Activated CD4-positive, alpha-beta T cell treated with anti-CD3 and anti-CD28 coated beads, Interleukin-2, amount 50 U/mL, for 1 hour (primary cell): ENCODE measurements around the gene PERP.
A peak's percentile ranks its signal among the peaks of the same experiment; 100 is the strongest.
"Not testable (repeated sequence)": the region's sequence is repeated elsewhere in the genome, so short reads cannot be mapped to it uniquely, and the experiment has no call there.

Experiments used
- DNase-seq: peaks from one replicate; pipeline ENCODE4 v3.0.0-alpha.2; 2020

PERP gene

DNA sequence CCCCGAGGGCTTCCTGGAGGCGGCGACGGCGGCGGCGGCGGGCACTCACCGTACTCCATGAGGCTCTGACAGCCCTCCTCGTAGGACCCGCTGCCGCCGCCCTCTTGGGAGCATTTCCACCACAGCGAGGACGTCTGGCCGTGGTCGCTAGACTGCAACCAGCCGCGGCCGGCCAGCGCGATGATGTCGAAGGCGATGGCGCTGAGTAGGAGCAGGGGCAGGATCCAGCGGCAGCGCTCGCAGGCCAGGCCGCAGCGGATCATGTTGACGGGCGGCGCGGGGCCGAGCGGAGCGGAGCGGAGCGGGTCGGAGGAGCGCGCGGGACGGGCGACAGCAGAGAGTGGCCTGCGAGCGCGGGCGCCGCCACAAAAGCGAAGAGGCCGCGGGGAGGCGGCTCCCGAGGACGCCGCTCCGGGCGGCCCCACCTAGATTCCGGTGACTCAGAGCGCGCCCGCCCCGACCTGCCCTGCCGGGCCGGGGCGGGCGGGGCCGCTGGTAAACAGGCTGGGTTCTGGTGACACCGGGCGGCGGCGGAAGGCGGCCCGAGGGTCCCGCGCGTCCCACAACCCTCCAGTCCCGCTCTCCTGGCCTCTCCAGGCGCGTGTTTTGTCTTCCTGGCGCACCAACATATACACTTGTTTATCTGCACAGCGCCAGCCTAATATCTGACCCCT lies at the start of gene PERP:
TSS of gene PERP (minus strand) at position 342 of the 674 bp plus-strand sequence. CDS start at position 263, 79 bp downstream.
- DNase-seq, result peak; percentile 76

- no peak for DNase-seq
Observed at GRCh38 chr6:138155443-138155842, 48.2 kb upstream of the PERP start.

GRCh38 chr6:138146544-138146943 lies 39.3 kb upstream of the PERP start:
- no peak for DNase-seq

GRCh38 chr6:138145402-138145801 lies 38.2 kb upstream of the PERP start:
- DNase-seq, result no peak

GRCh38 chr6:138142806-138143205 lies 35.6 kb upstream of the PERP start:
- DNase-seq, result no peak

DNA sequence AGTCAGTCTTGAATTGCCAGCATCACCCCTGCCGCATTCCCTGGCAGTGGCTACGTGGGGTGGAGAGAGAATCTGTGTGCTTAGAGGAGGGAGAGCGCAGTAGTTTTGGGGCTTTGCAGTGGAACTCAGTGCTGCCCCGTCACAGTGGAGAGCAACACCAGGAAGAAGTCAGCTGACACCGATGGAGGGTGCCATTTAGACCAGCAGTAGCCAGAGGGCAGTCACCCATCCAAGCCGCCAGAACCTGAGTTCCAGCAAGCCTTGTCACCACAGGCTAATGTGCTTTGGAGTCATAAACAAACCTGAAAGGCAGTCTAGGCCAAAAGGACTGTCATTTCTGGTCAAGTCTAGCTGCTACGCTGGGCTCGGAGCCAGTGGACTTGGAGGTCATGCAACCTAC lies 22.0 kb upstream of the PERP start:
- no peak for DNase-seq

DNA sequence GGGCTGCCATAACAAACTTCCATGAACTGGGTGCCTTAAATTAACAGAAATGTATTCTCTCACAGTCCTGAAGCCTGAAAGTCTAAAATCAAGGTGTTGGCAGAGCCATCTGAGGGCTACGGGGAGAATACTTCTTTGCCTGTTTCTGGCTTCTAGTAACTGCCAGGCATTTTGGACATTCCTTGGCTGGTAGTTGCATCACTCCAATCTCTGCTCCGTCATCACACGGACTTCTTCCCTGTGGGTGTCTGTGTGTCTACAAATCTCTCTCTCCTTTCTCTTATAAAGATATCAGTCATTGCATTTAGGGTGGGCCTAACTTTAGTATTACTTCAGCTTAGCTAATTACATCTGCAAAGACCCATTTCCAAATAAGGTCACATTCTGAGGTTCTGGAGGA lies 20.9 kb upstream of the PERP start:
- no peak for DNase-seq

- DNase-seq, result no peak
Observed at GRCh38 chr6:138124096-138124495, 16.9 kb upstream of the PERP start.

DNA sequence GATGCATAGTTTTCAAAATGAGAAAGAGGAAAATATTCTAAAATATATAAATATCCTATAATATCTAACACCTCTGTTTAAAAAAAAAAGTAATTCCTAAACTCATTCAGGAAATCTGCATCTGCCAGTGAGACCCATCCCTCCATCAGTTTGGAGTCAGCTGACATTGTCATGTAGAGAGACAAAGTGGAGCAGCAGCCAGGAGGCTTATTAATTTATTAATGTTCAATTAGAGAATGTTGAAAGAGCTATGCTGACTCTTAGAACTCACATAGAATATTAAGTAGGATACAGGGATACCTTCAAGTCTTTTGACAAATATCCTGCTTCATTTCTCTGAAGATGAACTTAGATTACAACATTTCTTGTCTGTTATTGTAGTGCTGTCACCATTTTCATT lies 12.8 kb upstream of the PERP start:
- DNase-seq, result no peak

GRCh38 chr6:138119229-138119628 lies 12.0 kb upstream of the PERP start:
- DNase-seq, result not testable (repeated sequence)

DNA sequence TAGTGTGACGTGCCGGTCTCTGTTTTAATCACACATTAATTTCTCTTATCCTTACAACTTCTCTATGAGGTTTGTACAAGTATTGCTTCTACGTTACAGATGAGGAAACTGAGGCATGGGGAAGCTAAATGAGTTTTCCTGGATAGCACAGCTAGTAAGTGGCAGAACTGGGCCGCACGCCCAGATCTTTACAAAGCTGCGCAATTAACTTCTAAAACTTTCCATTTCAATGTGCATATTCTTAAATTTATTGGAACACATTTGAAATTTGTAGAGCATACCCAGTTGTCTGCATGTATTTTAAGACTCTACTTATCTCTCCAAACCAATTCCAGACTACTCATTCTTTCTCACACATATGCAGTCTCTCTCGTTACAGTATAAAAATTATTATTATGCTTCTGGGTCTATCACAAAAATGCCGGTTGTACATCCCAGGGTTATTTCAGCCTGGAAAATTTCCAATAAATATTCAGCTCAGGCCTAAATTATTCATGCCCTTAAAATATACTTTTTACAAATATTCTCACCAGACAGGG lies 10.2 kb upstream of the PERP start:
- DNase-seq, result no peak

DNA sequence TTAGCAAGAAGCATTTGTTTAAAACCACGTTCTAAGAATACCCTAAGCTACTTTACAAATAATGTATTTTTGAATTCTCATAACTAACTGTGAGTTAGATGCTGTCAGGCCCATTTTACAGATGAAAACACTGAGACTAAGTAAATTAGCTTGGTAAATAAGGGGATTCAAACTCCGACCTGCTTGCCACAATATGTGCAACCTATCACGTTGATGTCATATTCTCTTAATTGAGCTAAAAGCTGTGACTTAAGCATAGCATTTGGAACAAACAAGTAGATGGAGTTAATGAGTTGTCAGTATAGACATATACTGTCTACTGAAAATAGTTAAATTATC lies 9.4 kb upstream of the PERP start:
- DNase-seq, result no peak

DNA sequence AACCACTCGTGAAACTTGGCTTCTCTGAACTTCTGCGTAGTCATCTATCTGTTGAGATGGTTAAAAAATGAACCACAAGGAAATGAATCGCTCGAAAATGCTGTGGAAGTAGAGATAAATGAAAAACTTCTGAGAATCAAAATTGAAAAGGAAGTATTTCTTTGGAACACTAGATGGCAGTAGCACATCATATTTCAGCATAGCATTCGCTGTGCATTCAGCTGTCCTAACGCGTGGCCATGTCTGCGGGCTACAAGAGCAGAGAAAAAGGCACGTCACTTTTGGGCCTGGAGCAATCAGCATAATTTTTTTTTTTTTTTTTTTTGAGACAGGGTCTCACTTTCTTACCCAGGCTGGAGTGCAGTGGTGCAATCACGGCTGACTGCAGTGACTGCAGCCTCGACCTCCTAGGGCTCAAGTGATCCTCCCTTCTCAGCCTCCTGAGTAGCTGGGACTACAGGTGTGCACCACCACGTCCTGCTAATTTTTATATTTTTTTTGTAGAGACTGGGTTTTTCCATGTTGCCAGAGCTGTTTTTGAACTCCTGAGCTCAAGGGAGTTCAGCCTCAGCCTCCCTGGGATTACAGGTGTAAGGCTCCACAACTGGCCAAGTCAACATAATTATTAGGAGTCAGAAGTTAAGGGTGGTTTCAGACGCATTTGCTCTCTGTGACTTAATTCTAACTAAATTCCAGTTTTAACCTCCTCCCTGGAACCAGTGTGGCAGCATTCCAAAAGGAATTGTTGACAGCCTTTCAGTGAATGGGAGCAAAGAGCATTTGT lies 8.8 kb upstream of the PERP start:
- DNase-seq, result peak; percentile 34

- no peak for DNase-seq
Observed at GRCh38 chr6:138115201-138115600, 8.0 kb upstream of the PERP start.

DNA sequence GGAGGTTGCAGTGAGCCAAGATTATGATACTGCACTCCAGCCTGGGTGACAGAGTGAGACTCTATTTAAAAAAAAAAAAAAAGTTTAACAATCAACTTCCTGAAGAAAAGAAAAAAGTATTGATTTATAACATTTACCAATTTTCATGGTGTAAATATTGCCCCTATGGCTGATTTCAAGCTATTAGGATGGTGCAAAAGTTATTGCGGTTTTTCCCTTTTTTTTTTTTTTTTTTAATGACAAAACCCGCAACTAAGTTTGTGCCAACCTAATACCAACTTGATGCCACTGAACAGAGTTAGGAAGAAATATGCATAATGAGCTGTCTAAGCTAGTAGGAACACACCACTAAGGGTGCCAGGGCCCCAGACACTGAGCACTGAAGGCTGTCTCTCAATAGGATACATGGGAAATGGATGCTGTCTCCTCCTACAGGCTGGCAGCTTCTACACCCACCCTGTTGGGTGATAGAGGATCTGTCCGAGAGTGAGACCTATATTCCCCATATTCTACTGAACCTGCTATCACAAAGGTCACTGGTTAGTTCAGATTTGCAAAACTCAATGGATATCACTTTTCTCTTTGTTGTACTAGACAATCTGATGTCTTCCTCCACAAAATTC lies 6.5 kb upstream of the PERP start:
- no peak for DNase-seq

DNA sequence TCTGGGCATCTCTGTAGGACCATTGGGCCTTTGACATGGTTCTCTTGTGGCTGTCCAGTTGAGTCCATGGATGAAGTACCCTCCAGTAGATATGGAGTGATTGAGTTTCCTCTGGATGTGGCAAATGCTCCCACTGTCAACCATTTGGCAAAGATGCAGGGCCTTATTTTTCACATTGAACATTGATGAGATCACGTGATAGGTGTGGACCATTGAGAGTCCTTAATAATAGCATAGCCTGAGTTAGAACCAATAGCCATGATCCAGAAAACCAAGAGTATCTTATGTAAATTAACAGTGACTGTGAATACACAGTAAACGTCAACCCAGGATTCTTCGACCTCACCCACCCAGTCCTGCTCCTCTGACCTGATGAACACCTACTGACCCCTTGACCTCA lies 3.0 kb upstream of the PERP start:
- no peak for DNase-seq

- peak; percentile 79 for DNase-seq
Observed at GRCh38 chr6:138109042-138109997, 2.1 kb upstream of the PERP start.

- DNase-seq, result peak; percentile 16
Observed at GRCh38 chr6:138107752-138108592, 753 bp upstream of the PERP start.

DNA sequence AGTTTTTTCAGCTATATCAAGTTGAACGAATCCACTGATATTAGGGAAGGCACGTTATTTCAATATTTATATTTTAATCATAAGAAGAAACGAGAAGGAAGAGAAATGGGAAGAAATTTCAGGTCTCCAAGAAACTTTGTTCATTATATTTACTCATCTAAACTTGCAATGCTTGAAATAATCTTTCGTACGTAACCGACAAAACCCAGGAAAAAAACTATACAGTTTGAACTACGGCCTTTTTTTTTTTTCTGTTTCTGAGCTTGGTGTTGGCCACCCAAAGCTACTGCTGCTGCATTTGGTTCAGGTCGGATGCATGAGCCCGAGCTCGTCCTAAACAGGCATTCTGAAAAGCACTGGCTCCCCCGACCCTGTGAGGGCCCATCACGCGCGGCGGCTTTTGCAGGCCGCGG lies 548 bp downstream of the PERP start:
- no peak for DNase-seq

GRCh38 chr6:138105880-138106664 lies 1.1 kb downstream of the PERP start:
- no peak for DNase-seq

- no peak for DNase-seq
Observed at GRCh38 chr6:138105446-138105845, 1.8 kb downstream of the PERP start.
